ENCODE results near the gene TRAF2. TPM values are rescaled to one million over a fixed set of nuclear protein-coding genes. Genes with fewer than 3 reads are reported as not detected.

TRAF2 gene
- total and polyA plus RNA-seq, 2 donors from 2014 or later = 11.4 to 16.9 TPM

DNA sequence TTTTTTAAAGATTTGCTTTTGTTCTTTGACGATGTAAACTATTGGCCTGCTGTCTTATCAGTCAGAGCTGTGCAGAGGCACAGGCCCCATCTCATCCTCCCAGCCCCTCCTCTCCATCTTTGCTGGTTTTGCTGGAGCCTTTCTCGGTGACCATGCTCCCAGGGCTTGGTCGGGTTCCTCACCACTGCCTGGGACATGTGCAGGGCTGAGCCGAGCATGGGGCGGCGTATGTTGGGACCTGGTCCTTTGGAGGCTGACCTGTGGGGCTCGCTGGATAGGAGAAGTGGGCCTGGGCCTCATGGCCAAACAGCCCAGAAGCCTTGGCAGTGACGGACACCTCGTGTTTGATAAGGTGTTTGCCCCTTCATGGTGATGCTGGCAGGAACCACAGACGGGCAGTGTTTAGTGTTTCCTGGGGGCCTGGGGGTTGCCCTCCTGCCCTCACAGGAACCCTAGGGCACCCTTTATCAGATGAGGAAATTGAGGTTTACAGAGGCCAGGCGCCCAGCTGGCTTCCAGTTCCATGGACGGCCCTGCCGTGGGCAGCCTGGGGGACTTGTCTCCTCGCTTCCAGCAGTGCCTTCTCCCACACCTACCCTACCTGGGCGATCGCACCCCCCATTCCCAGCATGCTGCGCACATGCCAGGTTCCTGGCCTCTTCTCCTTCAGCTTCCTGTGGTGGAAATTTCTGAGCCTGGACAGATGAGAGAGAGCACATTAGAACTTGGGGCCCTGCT lies 27.6 kb downstream of the TRAF2 start:
- Histone ChIP-seq H3K4me3 (ENCODE audit: low read length in 3 of 3) (no peak overlapping the region), H3K9ac (ENCODE audit: low read length in 3 of 3) (no peak overlapping the region), H3K27ac (ENCODE audit: low read depth in 2 of 2, low read length in 2 of 2) (no peak overlapping the region), H3K9me3 (ENCODE audit: control insufficient read depth in 2 of 3, insufficient read depth in 1 of 3, low read length in 3 of 3) (no peaks in the 10 kb centered on the region), H3K36me3 (ENCODE audit: control insufficient read depth in 2 of 3, insufficient read depth in 3 of 3, low read length in 3 of 3) (peaks cover 0 to 16% (median 6%) of the 10 kb centered on the region in 3 donors), H3K27me3 (ENCODE audit: control insufficient read depth, insufficient read depth, low read length) (no peaks in the 10 kb centered on the region), H3K4me1 (ENCODE audit: control insufficient read depth in 2 of 3, insufficient read depth in 2 of 3, low read depth in 1 of 3, low read length in 3 of 3) (no peaks in the 10 kb centered on the region)
- intact Hi-C loops (cut with DNase I) = no loop called here
- no peak for FAIRE-seq
- no peak for DNase-seq
- no peak for TF ChIP-seq CTCF (IDR thresholded peaks at IDR 0.05; ENCODE audit: borderline replicate concordance, extremely low read depth, insufficient read depth)

GRCh38 chr9:136915632-136916329 lies 29.5 kb downstream of the TRAF2 start:
- FAIRE-seq (no peak), DNase-seq (no peak)
- intact Hi-C loops (cut with DNase I) = no loop called here
- H3K9ac ChIP-seq (ENCODE audit: low read length in 3 of 3) = no peak overlapping the region
- no peaks in the 10 kb centered on the region for H3K27me3 ChIP-seq (ENCODE audit: control insufficient read depth, insufficient read depth, low read length)
- H3K27ac ChIP-seq (ENCODE audit: low read depth in 2 of 2, low read length in 2 of 2) = no peak overlapping the region
- no peak for TF ChIP-seq CTCF (IDR thresholded peaks at IDR 0.05; ENCODE audit: borderline replicate concordance, extremely low read depth, insufficient read depth)
- no peaks in the 10 kb centered on the region for H3K4me1 ChIP-seq (ENCODE audit: control insufficient read depth in 2 of 3, insufficient read depth in 2 of 3, low read depth in 1 of 3, low read length in 3 of 3)
- H3K9me3 ChIP-seq (ENCODE audit: control insufficient read depth in 2 of 3, insufficient read depth in 1 of 3, low read length in 3 of 3) = no peaks in the 10 kb centered on the region
- peaks cover 0 to 16% (median 6%) of the 10 kb centered on the region in 3 donors for H3K36me3 ChIP-seq (ENCODE audit: control insufficient read depth in 2 of 3, insufficient read depth in 3 of 3, low read length in 3 of 3)
- H3K4me3 ChIP-seq (ENCODE audit: low read length in 3 of 3) = no peak overlapping the region

DNA sequence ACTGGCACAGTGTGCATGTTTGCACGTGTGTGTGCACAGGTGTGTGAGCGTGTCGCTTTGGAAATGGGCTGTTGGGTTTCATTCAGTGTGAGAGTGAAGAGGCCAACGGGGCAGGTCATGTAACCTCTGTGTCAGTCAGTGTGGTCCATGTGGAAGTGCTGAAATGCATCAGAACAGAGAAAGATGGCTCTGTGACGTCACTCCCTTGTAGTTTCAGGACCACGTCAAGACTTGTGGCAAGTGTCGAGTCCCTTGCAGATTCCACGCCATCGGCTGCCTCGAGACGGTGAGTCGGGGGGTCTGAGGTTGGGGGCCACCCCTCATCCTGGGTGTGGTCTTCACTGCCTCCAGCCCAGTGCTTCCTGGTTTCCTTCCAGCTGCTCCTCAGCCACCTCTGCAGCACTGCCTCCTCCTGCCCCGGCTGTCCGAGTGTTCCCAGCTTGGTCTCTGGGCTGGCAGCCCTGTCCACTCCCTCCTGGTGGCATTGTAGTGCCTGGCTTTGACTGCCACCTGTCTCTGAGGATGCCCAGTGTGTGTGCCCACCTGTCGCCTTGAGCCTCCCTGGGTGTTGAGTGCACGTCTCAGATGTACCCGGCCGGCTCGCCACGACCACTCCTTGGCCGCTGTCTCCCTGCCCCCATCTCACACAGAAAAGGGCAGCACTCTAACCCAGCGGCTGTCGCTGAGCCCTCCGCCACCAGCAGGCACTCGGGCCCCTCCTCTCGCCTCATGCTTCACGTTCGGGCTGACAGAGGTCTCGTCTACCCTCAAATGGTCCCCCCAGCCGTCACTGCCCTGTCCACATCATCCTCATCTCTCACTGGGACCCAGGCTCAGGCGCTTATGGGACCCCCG lies 30.2 kb downstream of the TRAF2 start:
- FAIRE-seq (no peak), DNase-seq (no peak)
- H3K36me3 ChIP-seq (ENCODE audit: control insufficient read depth in 2 of 3, insufficient read depth in 3 of 3, low read length in 3 of 3) = peaks cover 0 to 16% (median 6%) of the 10 kb centered on the region in 3 donors

More for the DNA sequence above, 30.2 kb downstream of the TRAF2 start:
- no peak overlapping the region for H3K27ac ChIP-seq (ENCODE audit: low read depth in 2 of 2, low read length in 2 of 2)
- intact Hi-C loops (cut with DNase I) = no loop called here
- H3K27me3 ChIP-seq (ENCODE audit: control insufficient read depth, insufficient read depth, low read length) = no peaks in the 10 kb centered on the region
- no peaks in the 10 kb centered on the region for H3K4me1 ChIP-seq (ENCODE audit: control insufficient read depth in 2 of 3, insufficient read depth in 2 of 3, low read depth in 1 of 3, low read length in 3 of 3)
- no peak for TF ChIP-seq CTCF (IDR thresholded peaks at IDR 0.05; ENCODE audit: borderline replicate concordance, extremely low read depth, insufficient read depth)
- H3K4me3 ChIP-seq (ENCODE audit: low read length in 3 of 3) = no peak overlapping the region
- no peak overlapping the region for H3K9ac ChIP-seq (ENCODE audit: low read length in 3 of 3)
- no peaks in the 10 kb centered on the region for H3K9me3 ChIP-seq (ENCODE audit: control insufficient read depth in 2 of 3, insufficient read depth in 1 of 3, low read length in 3 of 3)

Data from kidney (tissue), 14 donors.